Uterus (tissue), 4 donors: ENCODE data around the gene CENPVL1. TPM values are rescaled to one million over a fixed set of nuclear protein-coding genes. Genes with fewer than 3 reads are reported as not detected.
A peak's percentile ranks its signal among the peaks of the same experiment; 100 is the strongest.
"Not testable (repeated sequence)": the region's sequence is repeated elsewhere in the genome, so short reads cannot be mapped to it uniquely, and the experiment has no call there.

Experiments used
- DNase-seq, 2 donors: peaks; one replicate each; pipeline ENCODE4 v3.0.0-alpha.2; 2019 to 2020
- H3K27ac ChIP-seq, 2 donors: fragments of 200-600 bp; sonication (generic); 1 replicate in 1 of 2; 2 replicates in 1 of 2; pipeline ENCODE4 v1.5.1; 2016 to 2018
- H3K27me3 ChIP-seq, 2 donors: fragments of 200-600 bp; sonication (generic); one replicate each; pipeline ENCODE4 v1.5.1; 2018 to 2019; ENCODE audit warnings: control low read depth in 1 of 2
- H3K36me3 ChIP-seq, 2 donors: fragments of 200-600 bp; sonication (generic); one replicate each; pipeline ENCODE4 v1.5.1; 2019; ENCODE audit warnings: control low read depth in 1 of 2
- H3K4me1 ChIP-seq, 2 donors: fragments of 200-600 bp; sonication (generic); one replicate each; pipeline ENCODE4 v1.5.1; 2018 to 2019; ENCODE audit warnings: control low read depth in 1 of 2
- H3K4me3 ChIP-seq, 2 donors: fragments of 200-600 bp; sonication (generic); 1 replicate in 1 of 2; 2 replicates in 1 of 2; pipeline ENCODE4 v1.5.1; 2018 to 2019; ENCODE audit warnings: mild to moderate bottlenecking in 1 of 2
- H3K9me3 ChIP-seq, 2 donors: fragments of 200-600 bp; sonication (generic); one replicate each; pipeline ENCODE4 v1.5.1; 2019; ENCODE audit warnings: control low read depth in 1 of 2
- POLR2A ChIP-seq, 2 donors: fragments of 450-650 bp; IDR thresholded peaks; one replicate each; pipeline ENCODE4 v1.6.1; 2016; ENCODE audit warnings: antibody characterized with exemption in 2 of 2, mild to moderate bottlenecking in 1 of 2, moderate library complexity in 1 of 2
- intact Hi-C: fragments of 100-400 bp; cut with DNase I; formaldehyde crosslinking; loops from one replicate; pipeline ENCODE4 v1.15.1; 2023; ENCODE audit warnings: low total_unique reads
- total RNA-seq, 4 donors: library from RNA; depleted of rRNA in 3 of 4; stranded (reverse); fragments of >200 nt in 3 of 4; gene quantifications; one replicate each; pipeline versions ENCODE4 v1.1.0 to v1.2.4, GENCODE V29; 2014 to 2023
- TF ChIP-seq, protein P1 (sequence below), 4 experiments: fragments of 200-600 bp in 2 of 4; fragments of 450-650 bp in 2 of 4; sonication (generic) in 2 of 4; IDR thresholded peaks; one replicate each; pipeline ENCODE4 v1.5.1; 2016 to 2019; ENCODE audit warnings: antibody characterized with exemption in 4 of 4, mild to moderate bottlenecking in 2 of 4, moderate library complexity in 1 of 4
- donor health status: DM: yes; HTN: yes; CAD: no.

CENPVL1 gene
- total RNA-seq, 4 donors from 2014 or later, result not detected

- no peaks in the 10 kb centered on the region for H3K27me3 ChIP-seq
- no peak for DNase-seq
- H3K4me1 ChIP-seq, result no peaks in the 10 kb centered on the region
- H3K27ac ChIP-seq, result no peak overlapping the region
- no peaks in the 10 kb centered on the region for H3K36me3 ChIP-seq
- no peak for TF ChIP-seq POLR2A (IDR thresholded peaks at IDR 0.05)
- TF ChIP-seq, protein P1, sequence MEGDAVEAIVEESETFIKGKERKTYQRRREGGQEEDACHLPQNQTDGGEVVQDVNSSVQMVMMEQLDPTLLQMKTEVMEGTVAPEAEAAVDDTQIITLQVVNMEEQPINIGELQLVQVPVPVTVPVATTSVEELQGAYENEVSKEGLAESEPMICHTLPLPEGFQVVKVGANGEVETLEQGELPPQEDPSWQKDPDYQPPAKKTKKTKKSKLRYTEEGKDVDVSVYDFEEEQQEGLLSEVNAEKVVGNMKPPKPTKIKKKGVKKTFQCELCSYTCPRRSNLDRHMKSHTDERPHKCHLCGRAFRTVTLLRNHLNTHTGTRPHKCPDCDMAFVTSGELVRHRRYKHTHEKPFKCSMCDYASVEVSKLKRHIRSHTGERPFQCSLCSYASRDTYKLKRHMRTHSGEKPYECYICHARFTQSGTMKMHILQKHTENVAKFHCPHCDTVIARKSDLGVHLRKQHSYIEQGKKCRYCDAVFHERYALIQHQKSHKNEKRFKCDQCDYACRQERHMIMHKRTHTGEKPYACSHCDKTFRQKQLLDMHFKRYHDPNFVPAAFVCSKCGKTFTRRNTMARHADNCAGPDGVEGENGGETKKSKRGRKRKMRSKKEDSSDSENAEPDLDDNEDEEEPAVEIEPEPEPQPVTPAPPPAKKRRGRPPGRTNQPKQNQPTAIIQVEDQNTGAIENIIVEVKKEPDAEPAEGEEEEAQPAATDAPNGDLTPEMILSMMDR (IDR thresholded peaks at IDR 0.05), result no peak
- no peaks in the 10 kb centered on the region for H3K9me3 ChIP-seq
- H3K4me3 ChIP-seq, result no peak overlapping the region
- intact Hi-C loops, result no loop called here
These were observed 12.9 kb upstream of the CENPVL1 start for GRCh38 chrX:51697397-51697796.

DNA sequence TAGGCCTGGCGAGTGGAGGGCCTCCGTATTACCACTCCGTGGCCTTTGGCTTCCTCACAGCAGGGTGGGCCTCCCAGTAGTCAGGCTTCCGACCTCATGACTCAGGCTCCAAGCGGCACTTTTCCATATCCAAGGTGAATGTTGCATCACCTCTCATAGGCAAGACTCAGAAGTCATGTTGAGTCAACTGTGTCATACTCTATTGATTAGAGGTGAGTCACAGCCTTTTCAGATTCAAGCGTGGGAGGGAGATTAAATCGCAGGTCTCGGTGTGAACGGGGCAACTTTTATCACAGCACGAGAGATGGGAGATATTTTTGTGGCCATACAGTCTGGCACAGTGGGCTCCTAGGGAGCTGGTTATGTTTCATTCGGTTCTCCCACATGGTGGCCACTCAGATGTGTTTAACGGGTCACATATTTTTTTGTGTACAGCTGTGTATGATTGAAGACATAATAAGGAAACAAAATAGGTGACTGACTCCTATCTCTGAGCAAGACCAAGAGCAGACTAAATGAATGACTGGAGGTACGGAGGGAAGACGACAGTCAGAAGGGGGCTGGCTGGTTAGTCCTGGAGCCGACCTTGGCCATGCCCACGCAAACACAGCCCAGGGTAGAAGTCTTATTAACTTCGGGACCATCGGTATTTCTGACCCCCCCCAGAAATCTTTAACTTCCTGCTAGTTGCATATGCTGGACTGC lies 2.8 kb downstream of the CENPVL1 start:
- H3K27ac ChIP-seq, H3K4me1 ChIP-seq, H3K9me3 ChIP-seq, H3K36me3 ChIP-seq, DNase-seq, intact Hi-C loops, H3K27me3 ChIP-seq, H3K4me3 ChIP-seq: not testable (repeated sequence)

- TF ChIP-seq POLR2A (IDR thresholded peaks at IDR 0.05), result no peak
- TF ChIP-seq, protein P1 (IDR thresholded peaks at IDR 0.05), result no peak
- H3K27ac ChIP-seq, result no peak overlapping the region
- DNase-seq, result no peak
- no peak overlapping the region for H3K4me3 ChIP-seq
- H3K36me3 ChIP-seq, result no peaks in the 10 kb centered on the region
- no peaks in the 10 kb centered on the region for H3K4me1 ChIP-seq
- no peaks in the 10 kb centered on the region for H3K9me3 ChIP-seq
- peaks cover 0 to 16% of the 10 kb centered on the region in 2 donors for H3K27me3 ChIP-seq
- intact Hi-C loops, result no loop called here
These were observed 17.9 kb downstream of the CENPVL1 start for GRCh38 chrX:51728202-51728601.

- TF ChIP-seq, protein P1 (IDR thresholded peaks at IDR 0.05), result no peak
- no peak for TF ChIP-seq POLR2A (IDR thresholded peaks at IDR 0.05)
- Histone ChIP-seq H3K36me3 (no peaks in the 10 kb centered on the region), H3K4me1 (no peaks in the 10 kb centered on the region), H3K27me3 (no peaks in the 10 kb centered on the region), H3K4me3 (no peak overlapping the region), H3K9me3 (no peaks in the 10 kb centered on the region), H3K27ac (no peak overlapping the region)
- intact Hi-C loops, result no loop called here
- no peak for DNase-seq
These were observed 26.8 kb downstream of the CENPVL1 start for GRCh38 chrX:51737091-51737490.

GRCh38 chrX:51742586-51742985 lies 32.3 kb downstream of the CENPVL1 start:
- no peak for DNase-seq
- Histone ChIP-seq H3K9me3 (peaks cover 0 to 4% of the 10 kb centered on the region in 2 donors), H3K4me3 (peak overlapping the region; percentile 41 to 60), H3K36me3 (no peaks in the 10 kb centered on the region), H3K4me1 (no peaks in the 10 kb centered on the region), H3K27me3 (no peaks in the 10 kb centered on the region), H3K27ac (no peak overlapping the region)
- intact Hi-C loops, result no loop called here
- TF ChIP-seq POLR2A (IDR thresholded peaks at IDR 0.05), result no peak
- TF ChIP-seq, protein P1 (IDR thresholded peaks at IDR 0.05), result no peak
